H1 (cell line): ENCODE data around the gene PRKAR2B. TPM values are rescaled to one million over a fixed set of nuclear protein-coding genes. Genes with fewer than 3 reads are reported as not detected.

Source experiments
- ATF3 ChIP-seq: IDR thresholded peaks from 2 replicates; pipeline ENCODE4 v1.6.1; 2011; ENCODE audit warnings: low read depth, mild to moderate bottlenecking, low read length; ENCODE audit not compliant: insufficient read depth
- CBX5 ChIP-seq: fragments of 300-800, 300-1000 bp; sonication (generic); IDR thresholded peaks from 2 replicates; pipeline ENCODE4 v1.7.1; 2016; ENCODE audit warnings: antibody characterized with exemption, low read length, low read depth
- CHD7 ChIP-seq: fragments of 300-600 bp; sonication (generic); IDR thresholded peaks from 2 replicates; pipeline ENCODE4 v1.7.1; 2012; ENCODE audit warnings: low read length, moderate library complexity, mild to moderate bottlenecking, inconsistent platforms; ENCODE audit not compliant: insufficient replicate concordance
- JUND ChIP-seq: IDR thresholded peaks from 2 replicates; pipeline ENCODE4 v1.6.1; 2011; ENCODE audit warnings: mild to moderate bottlenecking, improper control_type of control experiment, low read length
- KDM1A ChIP-seq: fragments of 200-600, 300-600 bp; sonication (generic); IDR thresholded peaks from 2 replicates; pipeline ENCODE4 v1.7.1; 2016; ENCODE audit warnings: mild to moderate bottlenecking, low read length, borderline replicate concordance
- KDM5A ChIP-seq: fragments of 200-600 bp; IDR thresholded peaks from 2 replicates; pipeline ENCODE4 v1.7.1; 2012; ENCODE audit warnings: mild to moderate bottlenecking, low read length, inconsistent platforms, mixed read lengths
- POLR2A ChIP-seq, 2 experiments: IDR thresholded peaks; 1 replicate in 1 of 2; 2 replicates in 1 of 2; pipeline ENCODE4 v1.6.1; 2011; ENCODE audit warnings: low read depth in 2 of 2, low read length in 2 of 2, mild to moderate bottlenecking in 2 of 2; ENCODE audit errors: control extremely low read depth in 1 of 2
- RXRA ChIP-seq: IDR thresholded peaks from 2 replicates; pipeline ENCODE4 v1.6.1; 2011; ENCODE audit warnings: low read depth, mild to moderate bottlenecking, low read length, moderate library complexity; ENCODE audit not compliant: insufficient read depth
- SAP30 ChIP-seq: fragments of 300-600 bp; sonication (generic); IDR thresholded peaks from 2 replicates; pipeline ENCODE4 v1.7.1; 2012; ENCODE audit warnings: low read length, moderate library complexity, mild to moderate bottlenecking, inconsistent platforms; ENCODE audit not compliant: insufficient read depth, insufficient replicate concordance
- SIRT6 ChIP-seq: IDR thresholded peaks from one replicate; pipeline ENCODE4 v1.7.1; 2012; ENCODE audit warnings: low read length, inconsistent platforms
- SRF ChIP-seq: IDR thresholded peaks from 2 replicates; pipeline ENCODE4 v1.6.1; 2011; ENCODE audit warnings: mild to moderate bottlenecking, low read depth, low read length, moderate library complexity
- polyA plus RNA-seq, 7 experiments: library from polyadenylated mRNA; depleted of rRNA in 3 of 7; stranded (reverse) in 5 of 7; unstranded in 2 of 7; fragments of >200 nt in 5 of 7; fragments of 200-250 nt in 2 of 7; gene quantifications; 1 replicate in 5 of 7; 2 replicates in 1 of 7; 4 replicates in 1 of 7; pipeline versions ENCODE4 v1.2.1 to v1.2.3, GENCODE V29; 2011 to 2013; ENCODE audit warnings: missing spikeins in 2 of 7, mixed read lengths in 2 of 7
- total RNA-seq: library from RNA; stranded (reverse); fragmentation: NEBNext Ultra II Directional; extraction: Animal tissue kit (Norgen Biotek cat#: 25700); gene quantifications from 2 replicates; pipeline ENCODE4 v1.2.1, GENCODE V29; 2021

PRKAR2B gene
- total and polyA plus RNA-seq, 2 of the 8 experiments (the other 6 are each of a cell fraction or from before 2014, with no cell fraction given): 10.4 to 37.0 TPM

DNA sequence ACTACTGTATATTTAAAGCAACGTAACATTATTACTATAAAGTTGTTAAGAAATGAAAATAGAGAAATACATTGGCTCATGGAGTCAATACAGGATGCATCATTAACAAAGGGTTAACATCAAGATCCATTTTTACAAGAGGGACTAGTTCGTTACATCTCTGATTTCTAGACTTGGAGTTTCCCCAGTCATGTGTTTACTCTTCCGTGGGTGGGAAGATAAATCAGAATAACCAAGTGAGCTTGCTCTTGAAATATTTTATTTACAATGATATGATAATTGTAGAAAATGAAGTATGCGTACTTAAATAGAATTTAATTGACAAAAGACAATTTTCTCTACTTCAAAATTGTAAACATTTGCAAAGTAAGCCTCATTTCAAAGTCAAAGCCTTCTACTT lies 1.0 kb upstream of the PRKAR2B start (continued):
- no peak for TF ChIP-seq CHD7
- no peak for TF ChIP-seq ATF3
- no peak for TF ChIP-seq SAP30
- no peak for TF ChIP-seq KDM1A
- no peak for TF ChIP-seq SRF
- TF ChIP-seq RXRA: no peak
- no peak for TF ChIP-seq POLR2A (IDR thresholded peaks at IDR 0.05; ENCODE audit: control extremely low read depth in 1 of 2, low read depth in 2 of 2, low read length in 2 of 2)
- no peak for TF ChIP-seq JUND
- TF ChIP-seq CBX5: no peak
- no peak for TF ChIP-seq KDM5A
- no peak for TF ChIP-seq SIRT6
